Vagina (tissue), 2 donors: ENCODE data around the gene RAPGEFL1.

Source experiments
- CTCF ChIP-seq, 3 experiments: fragments of 450-650 bp in 2 of 3; fragments of 200-600 bp in 1 of 3; sonication (generic) in 1 of 3; IDR thresholded peaks; one replicate each; pipeline ENCODE4 v1.5.1; 2017 to 2019; ENCODE audit warnings: antibody characterized with exemption in 3 of 3, mild to moderate bottlenecking in 2 of 3, moderate library complexity in 2 of 3
- POLR2AphosphoS5 ChIP-seq, 2 donors: sonication (generic); formaldehyde crosslinking; IDR thresholded peaks; one replicate each; pipeline ENCODE4 v1.9.0; 2017; ENCODE audit warnings: antibody characterized with exemption in 2 of 2, mild to moderate bottlenecking in 2 of 2, low read depth in 1 of 2; ENCODE audit not compliant: insufficient read depth in 1 of 2

DNA sequence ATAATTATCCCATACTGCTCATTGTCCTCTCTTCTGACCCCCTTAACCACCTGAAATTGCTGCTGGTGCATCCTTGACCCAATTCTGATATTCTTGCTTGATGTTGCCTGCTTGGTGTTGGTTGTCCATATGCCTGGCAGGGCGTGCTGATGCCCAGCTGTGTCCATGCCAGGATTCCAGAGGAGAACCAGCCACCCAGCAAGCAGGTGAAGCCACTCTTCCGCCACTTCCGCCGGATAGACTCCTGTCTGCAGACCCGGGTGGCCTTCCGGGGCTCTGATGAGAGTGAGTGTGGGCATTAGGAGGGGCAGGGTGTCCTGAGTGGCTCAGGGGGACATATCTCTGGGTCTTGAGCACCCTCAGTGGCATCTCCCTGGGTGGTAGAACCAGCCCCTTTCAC is 11.4 kb downstream of the RAPGEFL1 start:
- TF ChIP-seq POLR2AphosphoS5 (IDR thresholded peaks at IDR 0.05; ENCODE audit: insufficient read depth in 1 of 2, low read depth in 1 of 2) (no peak), CTCF (IDR thresholded peaks at IDR 0.05) (no peak)
